CMK (cell line): Measurements from ENCODE around the gene GID4.

Source experiments
- DNase-seq: peaks from one replicate; pipeline ENCODE4 v3.0.0-alpha.2; 2010; ENCODE audit warnings: low read depth

Gene GID4

GRCh38 chr17:18044609-18045008 lies 5.4 kb downstream of the GID4 start:
- no peak for DNase-seq

- DNase-seq: no peak
Observed at GRCh38 chr17:18045691-18046350, 6.6 kb downstream of the GID4 start.

GRCh38 chr17:18055597-18055996 lies 16.4 kb downstream of the GID4 start:
- no peak for DNase-seq

- DNase-seq: no peak
Observed at GRCh38 chr17:18056214-18056613, 17.0 kb downstream of the GID4 start.

- DNase-seq: no peak
Observed at GRCh38 chr17:18059283-18059682, 20.1 kb downstream of the GID4 start.

GRCh38 chr17:18064053-18064452 lies 24.8 kb downstream of the GID4 start:
- no peak for DNase-seq

- DNase-seq: no peak
Observed at GRCh38 chr17:18065546-18065945, 26.3 kb downstream of the GID4 start.

- DNase-seq: no peak
Observed at GRCh38 chr17:18066866-18067265, 27.7 kb downstream of the GID4 start.

- no peak for DNase-seq
Observed at GRCh38 chr17:18069101-18069500, 29.9 kb downstream of the GID4 start.

- no peak for DNase-seq
Observed at GRCh38 chr17:18070861-18071340, 31.7 kb downstream of the GID4 start.

GRCh38 chr17:18071751-18072150 lies 32.5 kb downstream of the GID4 start:
- DNase-seq: no peak

- no peak for DNase-seq
Observed at GRCh38 chr17:18074566-18075272, 35.5 kb downstream of the GID4 start.

- no peak for DNase-seq
Observed at GRCh38 chr17:18076936-18077335, 37.7 kb downstream of the GID4 start.

- DNase-seq: no peak
Observed at GRCh38 chr17:18079543-18079942, 40.3 kb downstream of the GID4 start.

- DNase-seq: no peak
Observed at GRCh38 chr17:18084256-18084655, 45.0 kb downstream of the GID4 start.

- peak; percentile 86 for DNase-seq
Observed at GRCh38 chr17:18087610-18088491, 48.6 kb downstream of the GID4 start, which contains the start of gene DRG2. TSS of gene DRG2 (plus strand) at chr17:18087948. CDS start at chr17:18088024, 76 bp downstream.

- no peak for DNase-seq
Observed at GRCh38 chr17:18089613-18090012, 50.4 kb downstream of the GID4 start.

- no peak for DNase-seq
Observed at GRCh38 chr17:18093616-18094408, 54.6 kb downstream of the GID4 start.

- DNase-seq: no peak
Observed at GRCh38 chr17:18094409-18094807, 55.2 kb downstream of the GID4 start.

GRCh38 chr17:18099516-18099915 lies 60.3 kb downstream of the GID4 start:
- no peak for DNase-seq

GRCh38 chr17:18100616-18101015 lies 61.4 kb downstream of the GID4 start:
- DNase-seq: no peak

GRCh38 chr17:18101828-18102227 lies 62.6 kb downstream of the GID4 start:
- no peak for DNase-seq
